ENCODE measurements around the gene GAPDHS.

Gene GAPDHS

DNA sequence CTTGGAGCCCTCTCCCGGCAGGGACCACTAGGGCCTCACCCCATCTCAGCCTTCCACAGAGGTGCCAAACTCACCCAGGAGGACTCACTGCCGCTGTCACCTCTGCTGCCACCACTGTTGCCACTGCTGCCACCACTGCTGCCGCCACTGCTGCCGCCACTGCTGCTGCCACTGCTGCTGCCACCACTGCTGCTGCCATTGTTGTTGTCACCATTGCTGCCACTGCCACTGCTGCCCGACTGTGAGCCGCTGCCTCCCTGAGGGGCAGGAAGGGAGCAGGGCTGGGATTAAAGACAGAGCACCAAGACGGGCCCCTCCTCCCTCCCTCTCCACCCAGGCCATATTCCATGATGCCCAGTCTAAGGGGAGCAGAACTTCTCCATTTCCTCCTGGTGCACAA is 21.9 kb upstream of the GAPDHS start:
- Histone ChIP-seq H3K4me3 (ENCODE audit: low read length in 2 of 2) (no peak overlapping the region), H3K27me3 (ENCODE audit: control insufficient read depth in 1 of 2, insufficient read depth in 2 of 2, low read length in 2 of 2) (peaks cover 40 to 52% of the 10 kb centered on the region in 2 donors), H3K36me3 (ENCODE audit: control insufficient read depth in 2 of 2, insufficient read depth in 2 of 2, low read length in 2 of 2) (no peaks in the 10 kb centered on the region), H3K9ac (ENCODE audit: low read length in 2 of 2) (no peak overlapping the region), H3K9me3 (ENCODE audit: control insufficient read depth in 2 of 2, low read length in 2 of 2) (no peaks in the 10 kb centered on the region), H3K27ac (ENCODE audit: low read length) (no peak overlapping the region), H3K4me1 (ENCODE audit: control insufficient read depth, insufficient read depth, low read length) (peaks cover 10% of the 10 kb centered on the region)

GRCh38 chr19:35512831-35513627 is 20.2 kb upstream of the GAPDHS start:
- no peak overlapping the region for H3K4me3 ChIP-seq (ENCODE audit: low read length in 2 of 2)
- H3K9me3 ChIP-seq (ENCODE audit: control insufficient read depth in 2 of 2, low read length in 2 of 2) = no peaks in the 10 kb centered on the region
- H3K36me3 ChIP-seq (ENCODE audit: control insufficient read depth in 2 of 2, insufficient read depth in 2 of 2, low read length in 2 of 2) = no peaks in the 10 kb centered on the region
- no peak overlapping the region for H3K27ac ChIP-seq (ENCODE audit: low read length)
- no peak overlapping the region for H3K9ac ChIP-seq (ENCODE audit: low read length in 2 of 2)
- peaks cover 10% of the 10 kb centered on the region for H3K4me1 ChIP-seq (ENCODE audit: control insufficient read depth, insufficient read depth, low read length)
- peaks cover 30 to 44% of the 10 kb centered on the region in 2 donors for H3K27me3 ChIP-seq (ENCODE audit: control insufficient read depth in 1 of 2, insufficient read depth in 2 of 2, low read length in 2 of 2)

- H3K27ac ChIP-seq (ENCODE audit: low read length) = no peak within 1 kb of the TSS
- H3K4me3 ChIP-seq (ENCODE audit: low read length in 2 of 2) = no peak within 1 kb of the TSS
Measured at GRCh38 chr19:35513628-35514281, 19.5 kb upstream of the GAPDHS start, which contains the start of gene DMKN. Gene DMKN (minus strand): TSS chr19:35513649. CDS start chr19:35513475, 174 bp downstream.

DNA sequence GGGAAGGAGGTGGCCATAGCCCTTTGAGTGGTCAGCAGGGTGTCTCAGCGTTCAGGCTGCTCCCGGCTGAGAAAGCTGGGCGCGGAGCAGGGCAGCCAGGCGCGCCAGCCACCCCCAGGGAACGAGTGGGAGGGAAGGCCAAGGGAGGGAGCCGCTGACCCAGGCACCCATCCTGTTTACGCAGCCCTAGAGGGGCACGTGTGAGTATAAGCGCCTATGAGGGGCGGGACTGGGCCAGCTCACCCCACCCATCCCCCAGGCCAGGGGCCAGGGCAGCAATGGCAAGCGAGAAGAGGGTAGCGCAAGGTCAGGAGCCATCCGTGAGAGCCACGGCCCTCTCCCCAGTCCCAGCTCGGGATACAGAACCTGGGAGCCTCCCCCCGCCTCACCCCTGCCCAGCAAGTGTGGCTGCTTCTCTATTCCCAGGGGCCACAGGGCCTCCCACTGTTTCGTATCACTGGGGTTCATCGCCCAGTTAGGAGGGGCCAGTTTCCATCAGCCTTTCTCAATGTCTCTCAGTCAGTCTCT is 18.9 kb upstream of the GAPDHS start:
- peaks cover 10% of the 10 kb centered on the region for H3K4me1 ChIP-seq (ENCODE audit: control insufficient read depth, insufficient read depth, low read length)
- peaks cover 27 to 36% of the 10 kb centered on the region in 2 donors for H3K27me3 ChIP-seq (ENCODE audit: control insufficient read depth in 1 of 2, insufficient read depth in 2 of 2, low read length in 2 of 2)
- H3K4me3 ChIP-seq (ENCODE audit: low read length in 2 of 2) = no peak overlapping the region
- H3K9me3 ChIP-seq (ENCODE audit: control insufficient read depth in 2 of 2, low read length in 2 of 2) = no peaks in the 10 kb centered on the region
- H3K27ac ChIP-seq (ENCODE audit: low read length) = no peak overlapping the region
- no peak overlapping the region for H3K9ac ChIP-seq (ENCODE audit: low read length in 2 of 2)
- H3K36me3 ChIP-seq (ENCODE audit: control insufficient read depth in 2 of 2, insufficient read depth in 2 of 2, low read length in 2 of 2) = no peaks in the 10 kb centered on the region

More at GRCh38 chr19:35513628-35514281, 19.5 kb upstream of the GAPDHS start, which contains the start of gene DMKN:
- Histone ChIP-seq H3K4me1 (ENCODE audit: control insufficient read depth, insufficient read depth, low read length) (peaks cover 10% of the 10 kb centered on the region), H3K27me3 (ENCODE audit: control insufficient read depth in 1 of 2, insufficient read depth in 2 of 2, low read length in 2 of 2) (peaks cover 29 to 39% of the 10 kb centered on the region in 2 donors), H3K36me3 (ENCODE audit: control insufficient read depth in 2 of 2, insufficient read depth in 2 of 2, low read length in 2 of 2) (no peaks in the 10 kb centered on the region), H3K9ac (ENCODE audit: low read length in 2 of 2) (no peak within 1 kb of the TSS), H3K9me3 (ENCODE audit: control insufficient read depth in 2 of 2, low read length in 2 of 2) (no peaks in the 10 kb centered on the region)

GRCh38 chr19:35516310-35516709 is 16.9 kb upstream of the GAPDHS start:
- no peaks in the 10 kb centered on the region for H3K36me3 ChIP-seq (ENCODE audit: control insufficient read depth in 2 of 2, insufficient read depth in 2 of 2, low read length in 2 of 2)
- H3K9me3 ChIP-seq (ENCODE audit: control insufficient read depth in 2 of 2, low read length in 2 of 2) = no peaks in the 10 kb centered on the region
- no peak overlapping the region for H3K27ac ChIP-seq (ENCODE audit: low read length)
- no peak overlapping the region for H3K4me3 ChIP-seq (ENCODE audit: low read length in 2 of 2)
- peaks cover 14 to 17% of the 10 kb centered on the region in 2 donors for H3K27me3 ChIP-seq (ENCODE audit: control insufficient read depth in 1 of 2, insufficient read depth in 2 of 2, low read length in 2 of 2)
- H3K9ac ChIP-seq (ENCODE audit: low read length in 2 of 2) = no peak overlapping the region
- no peaks in the 10 kb centered on the region for H3K4me1 ChIP-seq (ENCODE audit: control insufficient read depth, insufficient read depth, low read length)

GRCh38 chr19:35517342-35517741 is 15.9 kb upstream of the GAPDHS start:
- no peak overlapping the region for H3K27ac ChIP-seq (ENCODE audit: low read length)
- no peaks in the 10 kb centered on the region for H3K9me3 ChIP-seq (ENCODE audit: control insufficient read depth in 2 of 2, low read length in 2 of 2)
- H3K9ac ChIP-seq (ENCODE audit: low read length in 2 of 2) = no peak overlapping the region
- no peaks in the 10 kb centered on the region for H3K36me3 ChIP-seq (ENCODE audit: control insufficient read depth in 2 of 2, insufficient read depth in 2 of 2, low read length in 2 of 2)
- peaks cover 9 to 13% of the 10 kb centered on the region in 2 donors for H3K27me3 ChIP-seq (ENCODE audit: control insufficient read depth in 1 of 2, insufficient read depth in 2 of 2, low read length in 2 of 2)
- no peaks in the 10 kb centered on the region for H3K4me1 ChIP-seq (ENCODE audit: control insufficient read depth, insufficient read depth, low read length)
- no peak overlapping the region for H3K4me3 ChIP-seq (ENCODE audit: low read length in 2 of 2)

- no peaks in the 10 kb centered on the region for H3K36me3 ChIP-seq (ENCODE audit: control insufficient read depth in 2 of 2, insufficient read depth in 2 of 2, low read length in 2 of 2)
- no peak overlapping the region for H3K4me3 ChIP-seq (ENCODE audit: low read length in 2 of 2)
- peaks cover 6 to 8% of the 10 kb centered on the region in 2 donors for H3K27me3 ChIP-seq (ENCODE audit: control insufficient read depth in 1 of 2, insufficient read depth in 2 of 2, low read length in 2 of 2)
- H3K9ac ChIP-seq (ENCODE audit: low read length in 2 of 2) = no peak overlapping the region
- H3K27ac ChIP-seq (ENCODE audit: low read length) = no peak overlapping the region
- H3K9me3 ChIP-seq (ENCODE audit: control insufficient read depth in 2 of 2, low read length in 2 of 2) = no peaks in the 10 kb centered on the region
- H3K4me1 ChIP-seq (ENCODE audit: control insufficient read depth, insufficient read depth, low read length) = no peaks in the 10 kb centered on the region
Measured at GRCh38 chr19:35518313-35518712, 14.9 kb upstream of the GAPDHS start.

DNA sequence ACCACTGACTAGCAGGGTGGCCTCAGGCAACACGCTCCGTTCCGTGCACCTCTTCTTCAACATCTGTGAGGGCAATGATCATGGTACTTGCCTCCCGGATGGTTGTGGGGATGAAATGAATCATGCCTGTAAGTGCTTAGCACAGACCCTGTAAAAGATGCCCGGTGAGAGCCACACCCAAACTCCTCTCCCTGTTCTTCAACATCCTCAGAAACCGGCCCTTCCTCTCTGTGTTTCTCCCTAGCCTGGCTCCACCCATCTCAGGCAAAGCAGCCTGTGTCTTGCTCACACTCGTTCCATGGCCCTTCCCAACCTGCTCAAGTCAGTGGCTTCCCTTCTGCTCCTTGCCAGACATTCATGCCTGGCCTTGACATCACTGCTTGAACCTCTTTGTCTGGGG is 14.0 kb upstream of the GAPDHS start:
- Histone ChIP-seq H3K27ac (ENCODE audit: low read length) (no peak overlapping the region), H3K36me3 (ENCODE audit: control insufficient read depth in 2 of 2, insufficient read depth in 2 of 2, low read length in 2 of 2) (no peaks in the 10 kb centered on the region)

GRCh38 chr19:35521124-35521743 is 12.0 kb upstream of the GAPDHS start:
- Histone ChIP-seq H3K27ac (ENCODE audit: low read length) (no peak overlapping the region), H3K4me3 (ENCODE audit: low read length in 2 of 2) (no peak overlapping the region), H3K9me3 (ENCODE audit: control insufficient read depth in 2 of 2, low read length in 2 of 2) (no peaks in the 10 kb centered on the region), H3K36me3 (ENCODE audit: control insufficient read depth in 2 of 2, insufficient read depth in 2 of 2, low read length in 2 of 2) (no peaks in the 10 kb centered on the region), H3K9ac (ENCODE audit: low read length in 2 of 2) (no peak overlapping the region), H3K27me3 (ENCODE audit: control insufficient read depth in 1 of 2, insufficient read depth in 2 of 2, low read length in 2 of 2) (peaks cover 5 to 11% of the 10 kb centered on the region in 2 donors), H3K4me1 (ENCODE audit: control insufficient read depth, insufficient read depth, low read length) (no peaks in the 10 kb centered on the region)

More for the DNA sequence above, 14.0 kb upstream of the GAPDHS start:
- Histone ChIP-seq H3K27me3 (ENCODE audit: control insufficient read depth in 1 of 2, insufficient read depth in 2 of 2, low read length in 2 of 2) (peaks cover under 1 to 7% of the 10 kb centered on the region in 2 donors), H3K4me1 (ENCODE audit: control insufficient read depth, insufficient read depth, low read length) (no peaks in the 10 kb centered on the region), H3K9ac (ENCODE audit: low read length in 2 of 2) (no peak overlapping the region), H3K4me3 (ENCODE audit: low read length in 2 of 2) (no peak overlapping the region), H3K9me3 (ENCODE audit: control insufficient read depth in 2 of 2, low read length in 2 of 2) (no peaks in the 10 kb centered on the region)

DNA sequence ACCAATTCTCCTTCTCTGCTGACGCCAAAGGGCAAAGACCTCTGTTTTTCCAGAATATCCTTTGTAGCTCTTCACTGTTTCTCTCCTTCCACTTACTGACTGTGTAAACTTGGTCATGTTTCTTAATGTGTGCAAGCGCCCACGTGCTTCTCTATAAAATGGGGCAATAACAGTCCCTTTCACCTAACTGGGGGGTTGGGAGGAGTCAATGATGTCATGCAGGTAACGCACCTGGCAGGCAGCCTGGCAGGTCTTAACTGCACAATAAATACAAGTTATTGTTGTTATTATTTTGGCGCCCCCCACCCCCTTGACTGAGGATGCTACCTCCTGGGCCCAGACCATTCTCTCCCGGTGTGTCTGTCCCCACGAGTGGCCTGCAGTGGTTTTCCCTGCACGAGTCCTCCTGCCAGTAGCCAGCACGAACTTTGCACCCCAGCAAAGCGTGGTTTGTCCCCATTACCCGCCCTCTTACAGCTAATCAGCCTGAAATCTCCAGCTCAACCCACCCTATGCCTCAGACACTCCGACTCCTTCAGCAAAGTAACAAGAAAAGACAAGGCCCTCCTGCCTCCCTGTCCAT is 10.4 kb upstream of the GAPDHS start:
- Histone ChIP-seq H3K4me3 (ENCODE audit: low read length in 2 of 2) (no peak overlapping the region), H3K9ac (ENCODE audit: low read length in 2 of 2) (no peak overlapping the region), H3K4me1 (ENCODE audit: control insufficient read depth, insufficient read depth, low read length) (no peaks in the 10 kb centered on the region), H3K36me3 (ENCODE audit: control insufficient read depth in 2 of 2, insufficient read depth in 2 of 2, low read length in 2 of 2) (no peaks in the 10 kb centered on the region), H3K9me3 (ENCODE audit: control insufficient read depth in 2 of 2, low read length in 2 of 2) (no peaks in the 10 kb centered on the region), H3K27ac (ENCODE audit: low read length) (no peak overlapping the region), H3K27me3 (ENCODE audit: control insufficient read depth in 1 of 2, insufficient read depth in 2 of 2, low read length in 2 of 2) (peaks cover 5 to 19% of the 10 kb centered on the region in 2 donors)

Measured in stomach smooth muscle (tissue), 2 donors.